ENCODE measurements around the gene IL4R.

DNA sequence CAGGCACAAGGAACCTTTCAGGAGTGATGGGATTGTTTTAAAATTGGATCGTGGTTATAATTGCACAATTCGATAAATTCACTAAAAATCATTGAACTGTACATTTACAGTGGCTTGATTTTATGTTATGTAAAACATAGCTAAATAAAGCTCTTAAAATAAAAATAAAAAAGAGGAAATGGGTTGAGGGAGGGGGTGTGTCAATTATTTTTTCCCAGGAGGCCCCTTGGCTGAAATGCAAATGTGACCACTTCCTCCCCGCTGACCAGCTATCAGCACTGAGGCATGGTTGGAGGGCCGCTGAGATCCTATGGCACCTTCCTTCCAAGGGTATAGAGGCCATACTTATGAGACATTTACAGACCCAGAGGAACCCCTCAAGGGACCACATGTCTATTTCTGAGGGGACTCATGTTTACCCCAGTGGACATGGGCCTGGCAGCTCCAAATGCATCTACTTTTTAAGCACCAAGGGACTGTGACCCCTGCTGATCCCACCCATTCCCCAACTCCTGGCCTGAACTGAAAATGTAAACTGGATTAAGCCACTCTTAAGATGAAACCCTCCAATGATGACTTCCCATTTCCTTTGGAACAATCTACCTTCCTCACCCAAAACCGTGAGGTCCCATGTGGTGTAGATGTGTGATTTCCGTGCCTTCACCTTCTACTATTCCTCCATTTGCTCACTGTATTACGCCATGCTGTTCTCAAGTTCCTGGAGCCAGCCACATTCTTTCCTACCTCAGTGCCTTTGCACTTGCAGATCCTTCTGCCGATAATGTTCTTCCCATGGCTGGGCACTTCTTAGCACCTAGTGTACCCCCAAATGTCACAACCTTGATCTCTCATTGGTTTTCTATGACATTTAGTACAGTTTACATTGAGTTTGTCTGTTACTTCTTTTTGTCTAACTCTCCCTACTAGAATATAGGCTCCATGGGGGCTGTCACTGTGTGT is 85.4 kb downstream of the IL4R start:
- no peak for TF ChIP-seq MXI1 (IDR thresholded peaks at IDR 0.05; ENCODE audit: low read depth, low read length)
- TF ChIP-seq, protein P1, sequence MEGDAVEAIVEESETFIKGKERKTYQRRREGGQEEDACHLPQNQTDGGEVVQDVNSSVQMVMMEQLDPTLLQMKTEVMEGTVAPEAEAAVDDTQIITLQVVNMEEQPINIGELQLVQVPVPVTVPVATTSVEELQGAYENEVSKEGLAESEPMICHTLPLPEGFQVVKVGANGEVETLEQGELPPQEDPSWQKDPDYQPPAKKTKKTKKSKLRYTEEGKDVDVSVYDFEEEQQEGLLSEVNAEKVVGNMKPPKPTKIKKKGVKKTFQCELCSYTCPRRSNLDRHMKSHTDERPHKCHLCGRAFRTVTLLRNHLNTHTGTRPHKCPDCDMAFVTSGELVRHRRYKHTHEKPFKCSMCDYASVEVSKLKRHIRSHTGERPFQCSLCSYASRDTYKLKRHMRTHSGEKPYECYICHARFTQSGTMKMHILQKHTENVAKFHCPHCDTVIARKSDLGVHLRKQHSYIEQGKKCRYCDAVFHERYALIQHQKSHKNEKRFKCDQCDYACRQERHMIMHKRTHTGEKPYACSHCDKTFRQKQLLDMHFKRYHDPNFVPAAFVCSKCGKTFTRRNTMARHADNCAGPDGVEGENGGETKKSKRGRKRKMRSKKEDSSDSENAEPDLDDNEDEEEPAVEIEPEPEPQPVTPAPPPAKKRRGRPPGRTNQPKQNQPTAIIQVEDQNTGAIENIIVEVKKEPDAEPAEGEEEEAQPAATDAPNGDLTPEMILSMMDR (IDR thresholded peaks at IDR 0.05 in 2 of 3, conservative IDR thresholded peaks at IDR 0.05 in 1 of 3; ENCODE audit: control insufficient read depth in 2 of 3, extremely low read depth in 1 of 3, insufficient read depth in 1 of 3, low read depth in 3 of 3, low read length in 3 of 3): no peak
- TF ChIP-seq, protein P2, sequence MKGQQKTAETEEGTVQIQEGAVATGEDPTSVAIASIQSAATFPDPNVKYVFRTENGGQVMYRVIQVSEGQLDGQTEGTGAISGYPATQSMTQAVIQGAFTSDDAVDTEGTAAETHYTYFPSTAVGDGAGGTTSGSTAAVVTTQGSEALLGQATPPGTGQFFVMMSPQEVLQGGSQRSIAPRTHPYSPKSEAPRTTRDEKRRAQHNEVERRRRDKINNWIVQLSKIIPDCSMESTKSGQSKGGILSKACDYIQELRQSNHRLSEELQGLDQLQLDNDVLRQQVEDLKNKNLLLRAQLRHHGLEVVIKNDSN (IDR thresholded peaks at IDR 0.05; ENCODE audit: borderline replicate concordance, extremely low read length, insufficient read depth, low read depth, low read length): no peak
- no peak for TF ChIP-seq CBX3 (IDR thresholded peaks at IDR 0.05; ENCODE audit: borderline replicate concordance, low read depth)
- no peak for TF ChIP-seq JUND (IDR thresholded peaks at IDR 0.05; ENCODE audit: low read depth, low read length)
- no peak for TF ChIP-seq NRF1 (conservative IDR thresholded peaks at IDR 0.05; ENCODE audit: low read depth, low read length)
- TF ChIP-seq, protein P3, sequence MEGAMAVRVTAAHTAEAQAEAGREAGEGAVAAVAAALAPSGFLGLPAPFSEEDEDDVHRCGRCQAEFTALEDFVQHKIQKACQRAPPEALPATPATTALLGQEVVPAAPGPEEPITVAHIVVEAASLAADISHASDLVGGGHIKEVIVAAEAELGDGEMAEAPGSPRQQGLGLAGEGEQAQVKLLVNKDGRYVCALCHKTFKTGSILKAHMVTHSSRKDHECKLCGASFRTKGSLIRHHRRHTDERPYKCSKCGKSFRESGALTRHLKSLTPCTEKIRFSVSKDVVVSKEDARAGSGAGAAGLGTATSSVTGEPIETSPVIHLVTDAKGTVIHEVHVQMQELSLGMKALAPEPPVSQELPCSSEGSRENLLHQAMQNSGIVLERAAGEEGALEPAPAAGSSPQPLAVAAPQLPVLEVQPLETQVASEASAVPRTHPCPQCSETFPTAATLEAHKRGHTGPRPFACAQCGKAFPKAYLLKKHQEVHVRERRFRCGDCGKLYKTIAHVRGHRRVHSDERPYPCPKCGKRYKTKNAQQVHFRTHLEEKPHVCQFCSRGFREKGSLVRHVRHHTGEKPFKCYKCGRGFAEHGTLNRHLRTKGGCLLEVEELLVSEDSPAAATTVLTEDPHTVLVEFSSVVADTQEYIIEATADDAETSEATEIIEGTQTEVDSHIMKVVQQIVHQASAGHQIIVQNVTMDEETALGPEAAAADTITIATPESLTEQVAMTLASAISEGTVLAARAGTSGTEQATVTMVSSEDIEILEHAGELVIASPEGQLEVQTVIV (IDR thresholded peaks at IDR 0.05; ENCODE audit: borderline replicate concordance, partially characterized antibody): no peak
- no peak for TF ChIP-seq CEBPB (IDR thresholded peaks at IDR 0.05; ENCODE audit: borderline replicate concordance in 1 of 2, low read depth in 2 of 2, low read length in 2 of 2)
- no peak for TF ChIP-seq NR2C1 (IDR thresholded peaks at IDR 0.05)
- TF ChIP-seq RAD21 (IDR thresholded peaks at IDR 0.05; ENCODE audit: insufficient read depth, low read depth, low read length): no peak
- peak; percentile 71; the same call in 1 of the 2 replicates for TF ChIP-seq NFYB (IDR thresholded peaks at IDR 0.05; ENCODE audit: insufficient read depth, low read depth, low read length)
- TF ChIP-seq POLR2A (IDR thresholded peaks at IDR 0.05; ENCODE audit: low read depth, low read length): no peak
- no peak for TF ChIP-seq EGR1 (IDR thresholded peaks at IDR 0.05; ENCODE audit: borderline replicate concordance in 1 of 2, low read depth in 2 of 2, low read length in 2 of 2)
